ENCODE measurements around the gene ABCB10.

Gene ABCB10

GRCh38 chr1:229529639-229530038 lies 28.9 kb downstream of the ABCB10 start:
- Histone ChIP-seq H3K27ac (ENCODE audit: low read depth, low read length) (no peak overlapping the region), H3K4me3 (ENCODE audit: low read length) (no peak overlapping the region), H3K4me1 (ENCODE audit: control insufficient read depth, low read length) (no peaks in the 10 kb centered on the region), H3K79me2 (ENCODE audit: control insufficient read depth, low read length) (no peaks in the 10 kb centered on the region), H4K20me1 (ENCODE audit: control insufficient read depth, insufficient read depth, low read depth, low read length) (no peaks in the 10 kb centered on the region), H3K36me3 (ENCODE audit: control insufficient read depth, low read length) (peaks cover 52% of the 10 kb centered on the region), H3K9me2 (replicated peaks; ENCODE audit: control insufficient read depth, low read length) (no peaks in the 10 kb centered on the region), H3K9me3 (ENCODE audit: control insufficient read depth, insufficient read depth, low read length) (no peaks in the 10 kb centered on the region), H3F3A (ENCODE audit: control insufficient read depth, insufficient read depth) (no peaks in the 10 kb centered on the region), H3K27me3 (ENCODE audit: control insufficient read depth, low read length) (no peaks in the 10 kb centered on the region), H3K4me2 (ENCODE audit: low read length) (no peak overlapping the region)
- TF ChIP-seq, protein P1, sequence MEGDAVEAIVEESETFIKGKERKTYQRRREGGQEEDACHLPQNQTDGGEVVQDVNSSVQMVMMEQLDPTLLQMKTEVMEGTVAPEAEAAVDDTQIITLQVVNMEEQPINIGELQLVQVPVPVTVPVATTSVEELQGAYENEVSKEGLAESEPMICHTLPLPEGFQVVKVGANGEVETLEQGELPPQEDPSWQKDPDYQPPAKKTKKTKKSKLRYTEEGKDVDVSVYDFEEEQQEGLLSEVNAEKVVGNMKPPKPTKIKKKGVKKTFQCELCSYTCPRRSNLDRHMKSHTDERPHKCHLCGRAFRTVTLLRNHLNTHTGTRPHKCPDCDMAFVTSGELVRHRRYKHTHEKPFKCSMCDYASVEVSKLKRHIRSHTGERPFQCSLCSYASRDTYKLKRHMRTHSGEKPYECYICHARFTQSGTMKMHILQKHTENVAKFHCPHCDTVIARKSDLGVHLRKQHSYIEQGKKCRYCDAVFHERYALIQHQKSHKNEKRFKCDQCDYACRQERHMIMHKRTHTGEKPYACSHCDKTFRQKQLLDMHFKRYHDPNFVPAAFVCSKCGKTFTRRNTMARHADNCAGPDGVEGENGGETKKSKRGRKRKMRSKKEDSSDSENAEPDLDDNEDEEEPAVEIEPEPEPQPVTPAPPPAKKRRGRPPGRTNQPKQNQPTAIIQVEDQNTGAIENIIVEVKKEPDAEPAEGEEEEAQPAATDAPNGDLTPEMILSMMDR (IDR thresholded peaks at IDR 0.05; ENCODE audit: low read depth, low read length, poor library complexity, severe bottlenecking): no peak
- TF ChIP-seq EZH2phosphoT487 (IDR thresholded peaks at IDR 0.05; ENCODE audit: borderline replicate concordance, low read length): no peak

GRCh38 chr1:229526695-229527094 lies 31.8 kb downstream of the ABCB10 start:
- Histone ChIP-seq H4K20me1 (ENCODE audit: control insufficient read depth, insufficient read depth, low read depth, low read length) (no peaks in the 10 kb centered on the region), H3K9me2 (replicated peaks; ENCODE audit: control insufficient read depth, low read length) (no peaks in the 10 kb centered on the region), H3K4me2 (ENCODE audit: low read length) (no peak overlapping the region), H3K4me3 (ENCODE audit: low read length) (no peak overlapping the region), H3K27me3 (ENCODE audit: control insufficient read depth, low read length) (no peaks in the 10 kb centered on the region), H3K9me3 (ENCODE audit: control insufficient read depth, insufficient read depth, low read length) (no peaks in the 10 kb centered on the region), H3K27ac (ENCODE audit: low read depth, low read length) (no peak overlapping the region), H3K79me2 (ENCODE audit: control insufficient read depth, low read length) (no peaks in the 10 kb centered on the region), H3K4me1 (ENCODE audit: control insufficient read depth, low read length) (no peaks in the 10 kb centered on the region), H3F3A (ENCODE audit: control insufficient read depth, insufficient read depth) (no peaks in the 10 kb centered on the region), H3K36me3 (ENCODE audit: control insufficient read depth, low read length) (peaks cover 48% of the 10 kb centered on the region)
- no peak for TF ChIP-seq EZH2phosphoT487 (IDR thresholded peaks at IDR 0.05; ENCODE audit: borderline replicate concordance, low read length)
- TF ChIP-seq, protein P1 (IDR thresholded peaks at IDR 0.05; ENCODE audit: low read depth, low read length, poor library complexity, severe bottlenecking): no peak

- H3K27ac ChIP-seq (ENCODE audit: low read depth, low read length): no peak overlapping the region
- 0 out of 2 replicates have a peak, but pooled peaks cover 7% of the 10 kb centered on the region for H3F3A ChIP-seq (ENCODE audit: control insufficient read depth, insufficient read depth)
- H3K79me2 ChIP-seq (ENCODE audit: control insufficient read depth, low read length): no peaks in the 10 kb centered on the region
- no peaks in the 10 kb centered on the region for H4K20me1 ChIP-seq (ENCODE audit: control insufficient read depth, insufficient read depth, low read depth, low read length)
- H3K27me3 ChIP-seq (ENCODE audit: control insufficient read depth, low read length): no peaks in the 10 kb centered on the region
- TF ChIP-seq, protein P1 (IDR thresholded peaks at IDR 0.05; ENCODE audit: low read depth, low read length, poor library complexity, severe bottlenecking): no peak
- no peak for TF ChIP-seq EZH2phosphoT487 (IDR thresholded peaks at IDR 0.05; ENCODE audit: borderline replicate concordance, low read length)
- H3K36me3 ChIP-seq (ENCODE audit: control insufficient read depth, low read length): peaks cover 32% of the 10 kb centered on the region
- H3K4me3 ChIP-seq (ENCODE audit: low read length): no peak overlapping the region
- H3K4me2 ChIP-seq (ENCODE audit: low read length): no peak overlapping the region
- no peaks in the 10 kb centered on the region for H3K9me2 ChIP-seq (replicated peaks; ENCODE audit: control insufficient read depth, low read length)
- no peaks in the 10 kb centered on the region for H3K9me3 ChIP-seq (ENCODE audit: control insufficient read depth, insufficient read depth, low read length)
- H3K4me1 ChIP-seq (ENCODE audit: control insufficient read depth, low read length): no peaks in the 10 kb centered on the region
Measured at GRCh38 chr1:229523052-229523451, 35.5 kb downstream of the ABCB10 start.
